Erythroblast (primary cell): ENCODE results near the gene NFIX.

Experiments
- GATA1 ChIP-seq: IDR thresholded peaks from 2 replicates; pipeline ENCODE4 v1.6.1; 2011; ENCODE audit warnings: low read depth, mild to moderate bottlenecking, control low read depth, low read length, moderate library complexity
- POLR2A ChIP-seq: IDR thresholded peaks from 2 replicates; pipeline ENCODE4 v1.6.1; 2011; ENCODE audit warnings: mild to moderate bottlenecking, low read length

DNA sequence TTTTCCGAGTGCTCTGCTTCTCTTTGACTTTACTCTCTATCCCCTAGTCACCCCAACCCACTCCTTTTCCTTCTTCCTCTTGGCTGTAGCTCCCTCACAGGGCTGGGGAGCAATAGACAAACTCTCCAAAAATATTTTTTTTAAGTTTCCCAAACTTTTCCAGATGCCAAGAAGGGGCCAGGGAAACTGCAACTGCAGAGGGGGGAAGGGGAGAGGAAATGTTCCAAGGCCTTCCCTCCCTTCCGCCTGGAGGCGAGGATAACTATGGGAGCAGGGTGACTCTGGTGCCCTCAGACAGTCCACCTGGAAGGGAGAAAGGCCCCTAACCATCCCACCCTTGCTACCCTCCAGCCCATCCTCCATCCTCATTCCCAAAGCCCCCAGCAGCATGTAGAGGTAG lies 58.0 kb downstream of the NFIX start:
- no peak for TF ChIP-seq POLR2A
- TF ChIP-seq GATA1 = no peak
